ENCODE results near the gene SPATC1L. TPM values are rescaled to one million over a fixed set of nuclear protein-coding genes. Genes with fewer than 3 reads are reported as not detected.

SPATC1L gene
- total RNA-seq, 1 experiment from 2014 or later, result 22.3 TPM

DNA sequence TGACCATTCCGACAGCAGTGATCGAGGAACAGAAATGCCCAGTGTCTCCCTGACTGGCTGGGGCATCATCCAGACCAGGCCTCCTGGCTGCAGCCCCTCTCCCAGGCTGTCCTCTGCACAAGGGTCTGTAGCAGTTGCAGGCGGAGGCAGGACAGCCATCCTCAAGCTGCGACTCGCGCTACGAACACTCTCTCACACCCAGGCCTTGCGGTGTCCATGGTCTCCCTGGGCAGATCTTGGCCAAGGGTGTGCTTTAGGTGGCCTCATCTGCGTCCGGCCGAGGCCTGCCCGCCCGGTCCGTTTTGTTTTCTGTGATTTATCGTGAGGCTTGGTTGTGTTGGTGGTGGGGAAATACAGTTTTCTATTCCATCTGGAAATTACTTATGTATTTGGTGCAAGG lies 44.6 kb downstream of the SPATC1L start:
- DNase-seq, result no peak
- Histone ChIP-seq H3K27me3 (no peaks in the 10 kb centered on the region), H3K27ac (no peak overlapping the region), H3K9me3 (replicated peaks) (no peaks in the 10 kb centered on the region), H3K4me1 (no peaks in the 10 kb centered on the region), H3K36me3 (no peaks in the 10 kb centered on the region), H3K4me3 (no peak overlapping the region)

DNA sequence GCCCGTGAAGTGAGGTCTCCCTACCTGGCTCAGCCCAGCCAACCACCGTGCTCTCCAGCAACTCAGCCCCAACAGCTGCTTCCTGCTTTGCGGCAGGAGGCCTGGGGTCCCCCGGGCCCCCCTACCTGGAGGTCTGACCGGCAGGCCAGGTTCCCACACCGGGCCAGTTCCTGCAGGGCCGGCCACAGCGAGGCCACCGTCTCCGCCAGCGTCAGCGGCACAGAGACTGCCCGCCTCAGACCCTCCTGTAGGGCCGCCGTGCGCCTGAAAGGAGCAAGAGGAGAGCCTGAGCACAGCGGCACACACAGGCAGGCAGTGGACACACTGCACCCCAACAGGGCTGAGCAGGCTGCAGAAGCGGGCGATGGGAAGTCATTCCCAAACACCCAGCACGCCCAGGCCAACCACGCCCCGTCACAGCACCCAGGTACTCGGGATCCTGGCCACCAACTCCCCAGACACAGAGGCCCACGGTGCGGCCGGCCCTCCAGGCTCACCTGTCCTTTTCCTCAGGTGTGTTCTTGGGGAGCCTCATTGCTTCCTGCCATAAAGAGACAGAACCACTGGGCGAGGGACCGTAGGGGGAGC lies 45.8 kb downstream of the SPATC1L start:
- Histone ChIP-seq H3K9me3 (replicated peaks) (no peaks in the 10 kb centered on the region), H3K4me3 (no peak overlapping the region), H3K36me3 (no peaks in the 10 kb centered on the region), H3K27ac (no peak overlapping the region), H3K4me1 (no peaks in the 10 kb centered on the region), H3K27me3 (no peaks in the 10 kb centered on the region)
- no peak for DNase-seq

DNA sequence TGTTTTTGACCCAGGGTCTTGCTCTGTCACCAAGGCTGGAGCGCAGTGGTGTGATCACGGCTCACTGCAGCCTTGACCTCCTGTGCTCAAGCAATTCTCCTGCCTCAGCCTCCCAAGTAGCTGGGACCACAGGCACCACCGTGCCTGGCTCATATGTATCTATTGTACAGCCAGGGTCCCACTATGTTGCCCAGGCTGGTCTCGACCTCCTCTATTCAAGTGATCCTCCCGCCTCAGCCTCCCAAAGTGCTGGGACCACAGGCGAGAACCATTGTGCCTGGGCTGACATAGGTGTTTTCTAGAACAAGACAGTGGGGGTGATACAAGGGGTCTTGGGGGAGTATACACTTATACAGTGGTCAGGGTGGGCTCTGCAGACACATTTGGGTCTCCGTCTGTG lies 46.4 kb downstream of the SPATC1L start:
- no peak for DNase-seq
- H3K4me3 ChIP-seq, result no peak overlapping the region
- no peaks in the 10 kb centered on the region for H3K4me1 ChIP-seq

DNA sequence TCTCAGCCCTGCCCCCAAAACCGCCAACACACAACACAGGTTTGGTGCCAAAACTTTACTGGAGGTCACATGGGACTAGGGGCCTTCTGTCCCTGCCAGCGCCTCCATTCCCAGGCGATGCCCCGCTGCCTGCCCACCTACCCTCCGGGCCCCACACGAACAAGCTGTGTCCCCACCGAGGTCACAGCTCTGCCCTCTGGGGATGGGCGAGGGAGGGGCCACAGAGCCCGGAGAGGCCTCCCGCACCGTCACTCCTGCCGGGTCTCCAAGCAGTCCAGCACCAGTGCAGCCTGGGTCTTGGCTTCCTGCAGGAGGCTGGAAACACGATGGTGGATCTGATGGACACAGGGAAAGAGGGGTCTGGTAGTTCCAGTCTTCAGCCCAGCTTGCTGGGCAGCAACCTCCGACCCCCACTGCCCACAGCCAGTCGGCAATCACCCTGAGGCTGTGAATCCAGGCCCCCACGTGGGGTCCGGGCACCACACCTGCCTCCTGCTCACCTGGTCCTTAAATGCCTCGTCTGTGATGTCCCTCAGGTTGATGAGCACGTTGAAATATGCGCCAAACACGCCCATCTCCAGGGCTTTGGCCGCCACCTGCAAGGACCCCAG lies 47.4 kb downstream of the SPATC1L start:
- no peaks in the 10 kb centered on the region for H3K36me3 ChIP-seq
- H3K4me1 ChIP-seq, result no peaks in the 10 kb centered on the region
- no peak for DNase-seq
- H3K9me3 ChIP-seq (replicated peaks), result no peaks in the 10 kb centered on the region
- H3K27ac ChIP-seq, result no peak overlapping the region
- no peak overlapping the region for H3K4me3 ChIP-seq
- no peaks in the 10 kb centered on the region for H3K27me3 ChIP-seq

More for the DNA sequence above, 46.4 kb downstream of the SPATC1L start:
- no peak overlapping the region for H3K27ac ChIP-seq
- no peaks in the 10 kb centered on the region for H3K9me3 ChIP-seq (replicated peaks)
- H3K27me3 ChIP-seq, result no peaks in the 10 kb centered on the region
- H3K36me3 ChIP-seq, result no peaks in the 10 kb centered on the region

DNA sequence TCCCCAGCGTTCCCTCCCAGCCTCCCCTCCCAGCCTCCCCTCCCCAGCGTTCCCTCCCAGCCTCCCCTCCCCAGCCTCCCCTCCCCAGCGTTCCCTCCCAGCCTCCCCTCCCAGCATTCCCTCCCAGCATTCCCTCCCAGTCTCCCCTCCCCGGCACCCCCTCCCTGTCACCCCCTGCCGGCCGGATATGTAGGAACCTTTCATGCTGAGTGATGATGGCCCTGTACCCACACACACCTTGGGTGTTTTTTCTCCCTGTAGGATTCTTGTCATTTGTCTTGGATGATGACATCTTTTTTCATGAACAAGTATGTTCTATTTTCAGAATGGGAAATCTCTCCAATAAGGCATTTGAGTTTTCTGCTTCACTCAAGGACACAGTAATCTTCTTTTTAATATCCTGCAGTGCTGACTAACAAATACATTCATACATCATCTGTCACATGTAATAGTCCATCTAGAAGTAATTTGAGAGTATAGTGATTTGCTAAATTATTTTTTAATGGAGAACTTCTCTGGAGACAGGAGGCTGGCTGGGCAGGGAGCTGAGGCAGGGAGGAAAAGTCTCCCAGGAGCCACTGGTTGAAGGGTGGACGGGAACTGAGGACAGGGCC lies 48.4 kb downstream of the SPATC1L start:
- H3K4me1 ChIP-seq, result no peaks in the 10 kb centered on the region
- H3K9me3 ChIP-seq (replicated peaks), result no peaks in the 10 kb centered on the region
- DNase-seq, result no peak
- no peak overlapping the region for H3K27ac ChIP-seq
- H3K4me3 ChIP-seq, result no peak overlapping the region
- no peaks in the 10 kb centered on the region for H3K27me3 ChIP-seq
- H3K36me3 ChIP-seq, result no peaks in the 10 kb centered on the region

DNA sequence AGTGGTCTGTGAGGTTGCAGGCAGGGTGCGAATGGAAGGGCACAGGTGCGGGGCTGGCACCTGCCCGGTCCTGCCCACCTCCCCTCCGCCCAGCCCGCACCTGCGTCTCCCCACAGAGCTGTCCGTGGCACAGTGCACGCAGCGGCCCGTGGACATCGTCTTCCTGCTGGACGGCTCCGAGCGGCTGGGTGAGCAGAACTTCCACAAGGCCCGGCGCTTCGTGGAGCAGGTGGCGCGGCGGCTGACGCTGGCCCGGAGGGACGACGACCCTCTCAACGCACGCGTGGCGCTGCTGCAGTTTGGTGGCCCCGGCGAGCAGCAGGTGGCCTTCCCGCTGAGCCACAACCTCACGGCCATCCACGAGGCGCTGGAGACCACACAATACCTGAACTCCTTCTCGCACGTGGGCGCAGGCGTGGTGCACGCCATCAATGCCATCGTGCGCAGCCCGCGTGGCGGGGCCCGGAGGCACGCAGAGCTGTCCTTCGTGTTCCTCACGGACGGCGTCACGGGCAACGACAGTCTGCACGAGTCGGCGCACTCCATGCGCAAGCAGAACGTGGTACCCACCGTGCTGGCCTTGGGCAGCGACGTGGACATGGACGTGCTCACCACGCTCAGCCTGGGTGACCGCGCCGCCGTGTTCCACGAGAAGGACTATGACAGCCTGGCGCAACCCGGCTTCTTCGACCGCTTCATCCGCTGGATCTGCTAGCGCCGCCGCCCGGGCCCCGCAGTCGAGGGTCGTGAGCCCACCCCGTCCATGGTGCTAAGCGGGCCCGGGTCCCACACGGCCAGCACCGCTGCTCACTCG lies 52.2 kb downstream of the SPATC1L start:
- H3K4me1 ChIP-seq, result no peaks in the 10 kb centered on the region
- H3K4me3 ChIP-seq, result no peak overlapping the region

DNA sequence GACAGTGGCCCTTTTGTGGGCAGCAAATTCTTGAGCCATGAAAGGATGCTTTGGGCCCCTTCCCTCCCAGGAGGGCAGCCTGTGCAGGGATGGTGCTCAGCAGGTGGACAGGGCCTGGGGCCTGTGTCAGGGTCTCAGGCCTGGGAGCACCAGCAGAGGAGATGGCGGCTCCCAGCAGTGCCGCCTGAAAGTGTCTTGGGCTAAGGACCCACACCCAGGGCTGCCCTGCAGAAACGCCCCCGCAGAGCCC lies 52.7 kb downstream of the SPATC1L start:
- DNase-seq, result no peak
- Histone ChIP-seq H3K36me3 (no peaks in the 10 kb centered on the region), H3K4me3 (no peak overlapping the region)

More for the DNA sequence above, 52.2 kb downstream of the SPATC1L start:
- no peaks in the 10 kb centered on the region for H3K36me3 ChIP-seq
- no peak overlapping the region for H3K27ac ChIP-seq
- H3K27me3 ChIP-seq, result no peaks in the 10 kb centered on the region
- no peaks in the 10 kb centered on the region for H3K9me3 ChIP-seq (replicated peaks)
- no peak for DNase-seq

DNA sequence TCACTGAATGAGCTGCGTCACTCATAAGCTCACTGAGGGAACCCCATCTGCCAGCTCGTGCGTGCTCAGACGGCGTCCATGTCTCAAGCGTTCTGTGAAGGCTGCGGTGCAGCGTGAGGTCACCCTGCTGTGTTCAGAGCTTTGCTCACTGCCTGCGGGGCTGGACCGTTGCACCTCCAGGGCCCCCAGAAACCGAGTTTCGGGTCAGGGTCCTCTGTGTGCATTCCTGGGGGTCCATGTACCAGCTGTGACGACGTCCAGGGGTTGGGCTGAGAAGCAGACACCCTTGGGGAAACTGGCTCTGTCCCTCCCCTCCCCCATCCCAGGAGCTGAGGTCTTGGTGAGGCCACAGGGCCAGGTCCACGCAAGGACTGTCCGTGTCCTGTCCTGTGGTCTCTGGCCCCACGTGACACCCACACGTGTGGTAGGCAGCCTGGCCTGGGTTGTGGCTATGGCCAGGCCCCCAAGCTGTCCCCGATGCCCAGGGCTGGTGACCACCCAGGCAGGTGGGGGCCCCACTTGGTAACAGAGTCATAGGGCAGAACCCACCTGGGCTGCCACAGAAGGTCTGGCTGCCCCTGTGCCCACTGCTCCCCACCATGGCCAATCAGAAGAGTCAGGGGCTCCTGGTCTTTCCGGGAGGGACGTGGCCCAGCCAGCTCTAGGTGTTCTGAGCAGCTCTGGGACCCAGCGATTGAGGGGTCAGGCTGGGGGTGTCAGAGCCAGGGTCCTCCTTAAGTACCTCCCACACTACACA lies 53.2 kb downstream of the SPATC1L start:
- no peaks in the 10 kb centered on the region for H3K36me3 ChIP-seq
- H3K4me3 ChIP-seq, result no peak overlapping the region
- H3K27me3 ChIP-seq, result no peaks in the 10 kb centered on the region
- no peak overlapping the region for H3K27ac ChIP-seq
- no peaks in the 10 kb centered on the region for H3K9me3 ChIP-seq (replicated peaks)
- DNase-seq, result no peak
- no peaks in the 10 kb centered on the region for H3K4me1 ChIP-seq

More for the DNA sequence above, 52.7 kb downstream of the SPATC1L start:
- no peaks in the 10 kb centered on the region for H3K4me1 ChIP-seq
- H3K9me3 ChIP-seq (replicated peaks), result no peaks in the 10 kb centered on the region
- H3K27me3 ChIP-seq, result no peaks in the 10 kb centered on the region
- H3K27ac ChIP-seq, result no peak overlapping the region

DNA sequence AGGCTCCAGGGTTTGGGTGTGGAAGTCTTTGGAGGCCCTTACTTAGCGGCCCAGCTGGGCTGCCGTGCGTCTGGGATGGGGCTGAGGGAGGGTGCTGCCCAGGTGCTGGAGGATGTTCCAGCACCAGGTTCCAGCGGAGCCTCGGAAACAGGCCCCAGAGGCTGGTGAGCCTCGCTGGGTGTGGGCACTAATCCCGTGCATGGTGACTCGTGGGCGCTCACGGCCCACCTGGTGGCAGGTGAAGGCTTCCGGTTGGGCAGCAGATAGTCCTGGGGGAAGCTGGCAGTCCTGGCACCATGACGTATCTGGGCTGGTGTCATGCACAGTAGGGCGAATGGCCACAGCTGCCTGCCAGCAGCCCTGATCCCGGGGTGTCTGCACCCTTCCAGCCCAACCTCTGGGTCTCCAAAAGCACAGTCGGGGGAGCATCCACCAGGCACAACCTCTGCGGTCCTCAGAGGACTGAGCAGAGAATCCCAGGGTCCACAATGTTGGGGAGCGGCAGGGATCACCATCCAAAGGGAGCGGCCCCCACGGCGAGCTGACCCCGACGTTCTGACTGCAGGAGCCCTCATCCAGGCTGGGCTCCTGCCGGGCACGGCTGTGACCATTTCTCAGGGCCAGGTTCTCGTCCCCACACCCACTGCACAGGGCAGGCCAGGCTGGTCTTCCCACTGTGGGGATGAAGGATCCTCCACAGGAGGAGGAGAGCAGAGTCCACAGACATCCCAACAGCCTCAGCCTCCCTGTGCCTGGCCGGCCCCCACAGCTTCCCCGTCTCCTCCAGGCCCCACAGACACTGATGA lies 54.2 kb downstream of the SPATC1L start:
- H3K27me3 ChIP-seq, result no peaks in the 10 kb centered on the region

DNA sequence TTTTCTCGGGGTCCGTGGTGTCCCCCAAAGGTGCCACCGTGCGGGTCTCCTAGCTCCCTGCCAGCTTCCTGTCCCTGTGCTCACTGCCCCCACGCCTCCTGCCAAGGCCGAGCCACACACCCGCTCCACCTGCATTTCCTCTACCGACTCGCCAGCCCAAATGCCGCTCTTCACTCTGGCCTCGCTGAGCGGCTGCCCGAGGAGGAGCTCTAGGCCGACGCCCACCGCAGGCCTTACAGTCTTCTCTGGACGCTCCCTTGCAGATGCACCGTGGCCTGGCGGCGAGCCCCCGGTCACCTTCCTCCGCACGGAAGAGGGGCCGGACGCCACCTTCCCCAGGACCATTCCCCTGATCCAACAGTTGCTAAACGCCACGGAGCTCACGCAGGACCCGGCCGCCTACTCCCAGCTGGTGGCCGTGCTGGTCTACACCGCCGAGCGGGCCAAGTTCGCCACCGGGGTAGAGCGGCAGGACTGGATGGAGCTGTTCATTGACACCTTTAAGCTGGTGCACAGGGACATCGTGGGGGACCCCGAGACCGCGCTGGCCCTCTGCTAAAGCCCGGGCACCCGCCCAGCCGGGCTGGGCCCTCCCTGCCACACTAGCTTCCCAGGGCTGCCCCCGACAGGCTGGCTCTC lies 55.2 kb downstream of the SPATC1L start:
- H3K36me3 ChIP-seq, result no peaks in the 10 kb centered on the region
- no peaks in the 10 kb centered on the region for H3K9me3 ChIP-seq (replicated peaks)
- DNase-seq, result no peak
- no peak overlapping the region for H3K27ac ChIP-seq
- H3K4me3 ChIP-seq, result no peak overlapping the region
- H3K4me1 ChIP-seq, result no peaks in the 10 kb centered on the region
- no peaks in the 10 kb centered on the region for H3K27me3 ChIP-seq

More for the DNA sequence above, 54.2 kb downstream of the SPATC1L start:
- no peak for DNase-seq
- H3K4me3 ChIP-seq, result no peak overlapping the region
- H3K4me1 ChIP-seq, result no peaks in the 10 kb centered on the region
- H3K27ac ChIP-seq, result no peak overlapping the region
- no peaks in the 10 kb centered on the region for H3K36me3 ChIP-seq
- no peaks in the 10 kb centered on the region for H3K9me3 ChIP-seq (replicated peaks)

DNA sequence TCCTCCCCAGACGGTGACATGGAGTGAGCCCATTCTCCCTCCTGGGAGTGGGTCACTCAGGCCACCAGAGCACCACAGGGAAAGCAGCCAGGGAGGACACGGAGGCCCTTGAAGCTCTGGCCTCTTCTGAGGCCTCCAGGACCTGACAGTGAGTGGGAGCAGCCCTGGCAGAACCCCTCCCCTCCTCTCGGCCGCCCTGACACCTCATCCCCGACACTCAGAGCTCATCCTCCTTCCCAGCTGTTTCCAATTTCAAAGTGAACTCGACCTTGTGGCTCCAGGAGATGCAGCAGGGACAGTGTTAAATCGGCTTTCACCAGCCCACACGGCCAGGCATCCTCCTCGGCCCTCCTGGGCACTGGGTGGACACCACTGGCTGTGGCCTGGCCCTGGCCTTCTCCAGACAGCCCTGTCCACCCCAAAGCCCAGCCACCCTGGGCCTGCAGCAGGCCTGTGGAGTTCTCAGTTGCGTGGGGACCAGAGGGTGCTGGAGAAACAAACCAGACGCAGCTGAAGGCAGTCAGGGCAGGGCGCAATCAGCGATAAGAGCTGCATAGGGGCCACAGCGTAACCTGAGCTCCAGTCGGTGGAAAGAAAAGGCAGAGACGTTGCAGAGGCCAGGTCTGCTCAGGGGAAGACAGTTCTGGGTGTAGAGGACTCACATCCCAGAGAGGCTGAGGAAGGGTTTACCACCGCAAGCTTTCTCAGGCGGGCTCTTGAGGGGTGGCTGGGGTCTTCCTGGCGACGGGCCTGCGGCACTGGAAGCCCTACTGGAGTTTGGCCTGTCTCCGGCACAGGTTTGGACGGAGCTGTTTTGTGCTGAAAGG lies 55.9 kb downstream of the SPATC1L start:
- Histone ChIP-seq H3K4me1 (no peaks in the 10 kb centered on the region), H3K27me3 (no peaks in the 10 kb centered on the region), H3K4me3 (no peak overlapping the region), H3K36me3 (no peaks in the 10 kb centered on the region), H3K9me3 (replicated peaks) (no peaks in the 10 kb centered on the region), H3K27ac (no peak overlapping the region)
- no peak for DNase-seq

DNA sequence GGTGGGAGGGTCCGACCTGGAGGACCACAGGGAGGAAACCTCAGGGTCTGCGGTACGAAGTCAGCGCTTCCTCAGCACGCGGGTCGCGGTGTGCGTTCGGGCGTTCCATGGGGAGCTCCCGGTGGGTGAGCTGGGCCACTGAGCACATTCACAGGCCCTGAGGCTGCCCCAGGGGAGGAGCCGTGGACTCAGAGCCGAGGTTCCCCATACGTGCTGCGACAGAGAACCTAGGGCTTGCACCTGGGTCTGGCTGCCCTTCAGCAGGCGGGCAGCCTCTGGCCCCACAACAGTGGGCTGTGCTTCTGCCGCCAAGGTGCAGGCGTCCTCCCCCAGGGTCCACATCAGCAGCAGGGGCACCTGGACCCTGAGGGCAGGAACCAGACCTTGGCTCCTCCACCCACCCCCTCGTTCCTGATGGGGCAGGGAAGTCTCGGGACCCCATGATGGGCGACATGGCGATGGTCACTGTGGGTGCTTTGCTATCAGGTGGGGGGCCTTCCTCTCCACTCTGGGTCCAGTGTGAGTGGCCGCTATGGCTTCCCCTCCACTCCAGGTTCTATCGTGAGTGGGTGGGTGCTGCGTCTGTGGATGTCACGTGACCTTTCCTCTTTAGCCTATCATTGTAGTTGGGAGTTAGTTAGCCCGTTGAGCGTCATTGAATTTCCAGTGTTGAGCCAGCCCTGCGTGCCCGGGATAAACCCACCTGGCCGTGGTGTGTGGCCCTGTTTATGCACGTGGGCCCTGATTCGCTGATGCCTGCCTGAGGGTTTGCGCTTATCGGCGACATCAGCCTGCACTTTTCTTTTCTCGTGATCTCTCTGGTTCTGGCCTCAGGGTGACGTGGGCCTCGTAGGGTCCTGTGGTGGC lies 56.8 kb downstream of the SPATC1L start:
- Histone ChIP-seq H3K27ac (no peak overlapping the region), H3K9me3 (replicated peaks) (no peaks in the 10 kb centered on the region), H3K4me1 (no peaks in the 10 kb centered on the region), H3K36me3 (no peaks in the 10 kb centered on the region), H3K4me3 (no peak overlapping the region), H3K27me3 (no peaks in the 10 kb centered on the region)
- no peak for DNase-seq
